Esophagus muscularis mucosa (tissue), 4 donors: ENCODE results near the gene MYO19.

Source experiments
- CTCF ChIP-seq, 3 experiments: fragments of 200-600 bp in 2 of 3; fragments of 450-650 bp in 1 of 3; sonication (generic) in 2 of 3; IDR thresholded peaks; one replicate each; pipeline ENCODE4 v1.5.1; 2017 to 2019; ENCODE audit warnings: antibody characterized with exemption in 3 of 3, mild to moderate bottlenecking in 2 of 3, moderate library complexity in 1 of 3
- EP300 ChIP-seq: sonication (generic); formaldehyde crosslinking; IDR thresholded peaks from one replicate; pipeline ENCODE4 v1.6.1; 2017; ENCODE audit warnings: antibody characterized with exemption
- POLR2AphosphoS5 ChIP-seq, 2 donors: sonication (generic); formaldehyde crosslinking; IDR thresholded peaks; one replicate each; pipeline ENCODE4 v1.6.1; 2017; ENCODE audit warnings: antibody characterized with exemption in 2 of 2

GRCh38 chr17:36533935-36534839 is 481 bp downstream of the MYO19 start:
- TF ChIP-seq CTCF (IDR thresholded peaks at IDR 0.05) (peak; percentile 35 to 45 (median 38)), POLR2AphosphoS5 (IDR thresholded peaks at IDR 0.05) (peak in 1 of 2 donors; percentile 26), EP300 (no peak)
